Smooth muscle cell (in vitro differentiated cells): Measurements from ENCODE around the gene ZMIZ1. TPM values are rescaled to one million over a fixed set of nuclear protein-coding genes. Genes with fewer than 3 reads are reported as not detected.

ENCODE experiments used
- DNase-seq: peaks from one replicate; lab custom pipeline; 2025; ENCODE audit not compliant: unreplicated experiment; lab: John Stamatoyannopoulos, UW
- H2AFZ ChIP-seq: fragments of 200-600 bp; sonication (generic); 2 replicates; pipeline ENCODE4 v1.6.0; 2016; ENCODE audit warnings: antibody characterized with exemption, low read depth, mild to moderate bottlenecking
- H3F3A ChIP-seq: fragments of 200-600 bp; sonication (generic); 2 replicates; pipeline ENCODE4 v1.6.0; 2017; ENCODE audit warnings: antibody characterized with exemption, low read depth
- H3K27ac ChIP-seq: fragments of 200-600 bp; sonication (generic); 2 replicates; pipeline ENCODE4 v1.5.1; 2016; ENCODE audit warnings: low read depth, mild to moderate bottlenecking
- H3K27me3 ChIP-seq: fragments of 200-600 bp; sonication (generic); 2 replicates; pipeline ENCODE4 v1.6.1; 2016; ENCODE audit warnings: low read depth, mild to moderate bottlenecking
- H3K36me3 ChIP-seq: fragments of 200-600 bp; sonication (generic); 2 replicates; pipeline ENCODE4 v1.5.1; 2016; ENCODE audit warnings: low read depth
- H3K4me1 ChIP-seq: fragments of 200-600 bp; sonication (generic); 2 replicates; pipeline ENCODE4 v1.5.1; 2016; ENCODE audit warnings: low read depth
- H3K4me2 ChIP-seq: fragments of 200-600 bp; sonication (generic); 2 replicates; pipeline ENCODE4 v1.6.0; 2016; ENCODE audit warnings: mild to moderate bottlenecking
- H3K4me3 ChIP-seq: fragments of 200-600 bp; sonication (generic); 2 replicates; pipeline ENCODE4 v1.5.1; 2016; ENCODE audit warnings: mild to moderate bottlenecking
- H3K79me2 ChIP-seq: fragments of 200-600 bp; sonication (generic); 2 replicates; pipeline ENCODE4 v1.6.0; 2016; ENCODE audit warnings: low read depth, mild to moderate bottlenecking
- H3K9ac ChIP-seq: fragments of 200-600 bp; sonication (generic); 2 replicates; pipeline ENCODE4 v1.6.0; 2016; ENCODE audit warnings: low read depth
- H3K9me3 ChIP-seq: fragments of 200-600 bp; sonication (generic); replicated peaks from 2 replicates; pipeline ENCODE4 v1.5.1; 2016; ENCODE audit warnings: low read depth
- H4K20me1 ChIP-seq: fragments of 200-600 bp; sonication (generic); 2 replicates; pipeline ENCODE4 v1.6.0; 2016; ENCODE audit warnings: low read depth
- WGBS: methylation state at CpG from one replicate; pipeline ENCODE4 v1.1.7; 2016; ENCODE audit warnings: low lambda C conversion rate; 5-methylcytosine and 5-hydroxymethylcytosine counted together
- polyA plus RNA-seq: library from polyadenylated mRNA; unstranded; fragments of >200 nt; fragmentation: Nextera tagmentation; extraction: Ambion mirVana; gene quantifications from 2 replicates; pipeline ENCODE4 v1.2.1, GENCODE V29; 2016
- total RNA-seq: library from RNA; depleted of rRNA; stranded (reverse); fragments of >200 nt; gene quantifications from 2 replicates; pipeline ENCODE4 v1.2.3, GENCODE V29; 2014
- TF ChIP-seq, protein P1 (sequence below): fragments of 200-600 bp; sonication (generic); IDR thresholded peaks from 2 replicates; pipeline ENCODE4 v1.5.1; 2017; ENCODE audit warnings: borderline replicate concordance, mild to moderate bottlenecking, antibody characterized with exemption; ENCODE audit not compliant: insufficient read depth, poor library complexity, severe bottlenecking

The ZMIZ1 gene
- total and polyA plus RNA-seq, 2 experiments from 2014 or later, result 24.2 to 31.3 TPM

DNA sequence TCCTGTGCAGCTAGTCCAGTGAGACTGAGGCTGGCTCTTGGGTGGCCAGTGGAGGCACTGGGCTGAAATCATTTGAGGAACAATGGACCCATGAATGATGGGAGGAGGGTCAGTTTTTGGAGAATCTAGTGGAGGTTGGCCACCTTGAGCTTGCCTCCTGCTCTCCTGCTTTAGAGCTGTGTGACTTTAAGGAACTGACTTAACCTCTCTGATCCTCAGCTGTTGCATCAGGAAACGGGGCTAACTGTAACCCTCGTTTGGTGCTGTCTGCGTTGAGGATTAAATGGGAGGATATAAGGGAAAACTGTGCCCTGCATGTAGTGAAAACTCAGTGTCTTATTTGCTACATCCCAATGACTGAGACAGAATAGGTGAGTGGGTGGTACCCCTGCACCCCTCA lies 163.1 kb downstream of the ZMIZ1 start:
- peaks cover 20% of the 10 kb centered on the region for H3K4me1 ChIP-seq

DNA sequence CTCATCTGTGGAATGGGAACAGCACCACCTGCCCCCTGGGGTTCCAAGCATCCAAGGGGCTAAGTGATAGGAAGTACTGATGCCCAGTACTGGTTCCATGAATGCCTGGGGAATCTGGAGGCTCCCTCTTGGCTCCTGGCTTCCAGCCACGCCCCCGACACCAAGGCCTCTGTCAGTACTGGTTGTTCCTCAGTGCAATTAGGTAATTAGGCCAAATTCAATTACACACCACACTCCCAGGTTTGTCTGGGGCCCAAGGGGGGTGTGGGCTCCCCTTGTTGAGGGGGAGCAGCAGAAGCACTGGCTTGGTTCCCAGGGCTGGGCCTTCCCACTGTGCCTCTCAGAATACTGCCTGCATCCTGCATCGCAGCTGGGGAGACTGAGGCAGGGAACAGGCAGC lies 164.1 kb downstream of the ZMIZ1 start:
- 98% methylated on average over 3 of the region's 3 CpGs for WGBS
- H3K9ac ChIP-seq, result no peak overlapping the region
- peaks cover 9% of the 10 kb centered on the region for H3F3A ChIP-seq
- H3K27ac ChIP-seq, result no peak overlapping the region
- no peak overlapping the region for H3K4me3 ChIP-seq
- DNase-seq, result no peak
- peaks cover 90% of the 10 kb centered on the region for H4K20me1 ChIP-seq
- H2AFZ ChIP-seq, result no peak overlapping the region
- no peaks in the 10 kb centered on the region for H3K27me3 ChIP-seq
- H3K79me2 ChIP-seq, result peaks cover 8% of the 10 kb centered on the region
- H3K9me3 ChIP-seq, result no peaks in the 10 kb centered on the region
- TF ChIP-seq, protein P1, sequence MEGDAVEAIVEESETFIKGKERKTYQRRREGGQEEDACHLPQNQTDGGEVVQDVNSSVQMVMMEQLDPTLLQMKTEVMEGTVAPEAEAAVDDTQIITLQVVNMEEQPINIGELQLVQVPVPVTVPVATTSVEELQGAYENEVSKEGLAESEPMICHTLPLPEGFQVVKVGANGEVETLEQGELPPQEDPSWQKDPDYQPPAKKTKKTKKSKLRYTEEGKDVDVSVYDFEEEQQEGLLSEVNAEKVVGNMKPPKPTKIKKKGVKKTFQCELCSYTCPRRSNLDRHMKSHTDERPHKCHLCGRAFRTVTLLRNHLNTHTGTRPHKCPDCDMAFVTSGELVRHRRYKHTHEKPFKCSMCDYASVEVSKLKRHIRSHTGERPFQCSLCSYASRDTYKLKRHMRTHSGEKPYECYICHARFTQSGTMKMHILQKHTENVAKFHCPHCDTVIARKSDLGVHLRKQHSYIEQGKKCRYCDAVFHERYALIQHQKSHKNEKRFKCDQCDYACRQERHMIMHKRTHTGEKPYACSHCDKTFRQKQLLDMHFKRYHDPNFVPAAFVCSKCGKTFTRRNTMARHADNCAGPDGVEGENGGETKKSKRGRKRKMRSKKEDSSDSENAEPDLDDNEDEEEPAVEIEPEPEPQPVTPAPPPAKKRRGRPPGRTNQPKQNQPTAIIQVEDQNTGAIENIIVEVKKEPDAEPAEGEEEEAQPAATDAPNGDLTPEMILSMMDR, result no peak
- no peaks in the 10 kb centered on the region for H3K36me3 ChIP-seq
- peaks cover 28% of the 10 kb centered on the region for H3K4me1 ChIP-seq
- no peak overlapping the region for H3K4me2 ChIP-seq

More for the DNA sequence above, 163.1 kb downstream of the ZMIZ1 start:
- 97% methylated on average over 3 of the region's 3 CpGs for WGBS
- Histone ChIP-seq H3K27ac (no peak overlapping the region), H3K9ac (no peak overlapping the region), H3K36me3 (no peaks in the 10 kb centered on the region), H3K4me2 (no peak overlapping the region), H4K20me1 (peaks cover 87% of the 10 kb centered on the region), H3K9me3 (no peaks in the 10 kb centered on the region), H3K27me3 (no peaks in the 10 kb centered on the region), H3F3A (peaks cover 13% of the 10 kb centered on the region), H3K4me3 (no peak overlapping the region), H3K79me2 (peaks cover 6% of the 10 kb centered on the region), H2AFZ (no peak overlapping the region)
- no peak for DNase-seq
- TF ChIP-seq, protein P1, result no peak

DNA sequence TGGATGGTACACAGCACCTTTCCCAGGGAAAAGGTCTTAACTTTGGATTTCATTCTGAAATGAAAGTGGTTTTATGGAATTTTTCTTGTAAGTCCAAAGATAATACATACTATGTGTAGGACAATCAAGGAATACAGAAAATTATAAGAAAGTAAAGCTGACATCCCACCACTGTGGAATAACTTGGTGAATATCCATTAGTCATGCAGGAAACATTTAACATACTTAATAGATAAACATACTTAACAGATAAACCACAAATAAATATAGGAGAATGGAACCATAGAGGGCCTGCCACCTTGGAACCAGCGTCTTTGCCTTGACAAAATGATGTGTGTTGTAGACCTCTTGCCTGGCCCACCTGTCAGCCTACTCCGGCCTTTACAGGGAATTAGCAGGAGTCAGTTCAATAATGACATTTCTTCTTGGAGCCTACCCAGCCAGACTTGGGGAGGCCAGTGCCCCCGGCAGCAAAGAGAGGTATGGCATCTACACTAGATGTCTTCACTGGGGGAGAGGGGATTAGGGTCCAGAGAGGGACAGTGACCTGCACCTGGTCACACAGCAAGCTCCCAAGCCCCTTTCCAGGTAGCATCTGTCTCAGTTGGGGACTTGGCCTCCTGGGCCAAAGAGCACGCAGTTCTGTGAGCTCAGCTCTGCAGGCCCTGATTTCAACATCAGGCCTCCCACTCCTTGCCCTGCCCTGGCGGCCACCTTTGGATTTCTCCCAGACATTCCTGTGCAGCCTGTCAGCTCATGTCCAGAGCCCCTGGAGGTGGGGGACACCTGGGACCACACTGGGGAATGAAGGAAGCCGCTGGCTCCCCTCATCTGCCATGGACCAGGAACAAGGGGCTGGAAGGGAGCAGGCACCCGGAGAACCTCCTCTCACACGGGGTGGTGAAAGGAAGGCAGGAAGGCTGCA lies 165.9 kb downstream of the ZMIZ1 start:
- H3K27ac ChIP-seq, result no peak overlapping the region
- TF ChIP-seq, protein P1, result no peak

More for the DNA sequence above, 165.9 kb downstream of the ZMIZ1 start:
- H3K79me2 ChIP-seq, result peaks cover 8% of the 10 kb centered on the region
- 86% methylated on average over 8 of the region's 8 CpGs for WGBS
- peak overlapping the region; percentile 11 for H3K4me2 ChIP-seq
- peaks cover 6% of the 10 kb centered on the region for H3F3A ChIP-seq
- H3K4me1 ChIP-seq, result peaks cover 42% of the 10 kb centered on the region
- no peak overlapping the region for H3K4me3 ChIP-seq
- DNase-seq, result no peak
- H3K9me3 ChIP-seq, result no peaks in the 10 kb centered on the region
- H4K20me1 ChIP-seq, result peaks cover 93% of the 10 kb centered on the region
- H2AFZ ChIP-seq, result no peak overlapping the region
- H3K27me3 ChIP-seq, result no peaks in the 10 kb centered on the region
- no peak overlapping the region for H3K9ac ChIP-seq
- no peaks in the 10 kb centered on the region for H3K36me3 ChIP-seq
